Measurements from ENCODE around the gene ARHGEF12. TPM values are rescaled to one million over a fixed set of nuclear protein-coding genes. Genes with fewer than 3 reads are reported as not detected.

The ARHGEF12 gene
- total and polyA plus RNA-seq, 8 donors: 13.8 to 74.7 (median 38.4) TPM

GRCh38 chr11:120525261-120526171, 189.3 kb downstream of the ARHGEF12 start:
- H3K27ac ChIP-seq: no peak overlapping the region
- H3K36me3 ChIP-seq: no peaks in the 10 kb centered on the region
- H3K4me3 ChIP-seq: no peak overlapping the region
- FAIRE-seq (no peak), ATAC-seq (no peak), DNase-seq (peak in 1 of 6 donors; percentile 31)
- no peaks in the 10 kb centered on the region for H3K9me3 ChIP-seq
- 45 to 60% methylated on average over 16 of the region's 16 CpGs for WGBS, 2 donors
- intact Hi-C loops (cut with DNase I): no loop called here
- no peaks in the 10 kb centered on the region for H3K4me1 ChIP-seq
- H3K27me3 ChIP-seq: no peaks in the 10 kb centered on the region
- TF ChIP-seq CTCF (IDR thresholded peaks at IDR 0.05): no peak

- ATAC-seq: no peak
These were observed 190.0 kb downstream of the ARHGEF12 start for GRCh38 chr11:120526241-120526640.

GRCh38 chr11:120527111-120527761, 191.0 kb downstream of the ARHGEF12 start:
- Histone ChIP-seq H3K4me3 (no peak overlapping the region), H3K4me1 (no peaks in the 10 kb centered on the region), H3K27me3 (no peaks in the 10 kb centered on the region), H3K9me3 (no peaks in the 10 kb centered on the region), H3K27ac (no peak overlapping the region), H3K36me3 (no peaks in the 10 kb centered on the region)
- 44 to 46% methylated on average over 16 of the region's 16 CpGs for WGBS, 2 donors
- intact Hi-C loops (cut with DNase I): no loop called here
- DNase-seq (no peak), ATAC-seq (no peak), FAIRE-seq (no peak)
- no peak for TF ChIP-seq CTCF (IDR thresholded peaks at IDR 0.05)

More at GRCh38 chr11:120526241-120526640, 190.0 kb downstream of the ARHGEF12 start:
- WGBS, 2 donors: 86 to 91% methylated on average over 10 of the region's 10 CpGs
- Histone ChIP-seq H3K27ac (no peak overlapping the region), H3K36me3 (no peaks in the 10 kb centered on the region), H3K4me3 (no peak overlapping the region), H3K4me1 (no peaks in the 10 kb centered on the region), H3K27me3 (no peaks in the 10 kb centered on the region), H3K9me3 (no peaks in the 10 kb centered on the region)
- FAIRE-seq: no peak
- no peak for TF ChIP-seq CTCF (IDR thresholded peaks at IDR 0.05)
- intact Hi-C loops (cut with DNase I): no loop called here
- peak in 1 of 6 donors; percentile 19 for DNase-seq

- FAIRE-seq: no peak
- no peak overlapping the region for H3K27ac ChIP-seq
- WGBS, 2 donors: 69 to 85% methylated on average over 4 of the region's 4 CpGs
- no peaks in the 10 kb centered on the region for H3K9me3 ChIP-seq
- intact Hi-C loops (cut with DNase I): no loop called here
- H3K4me3 ChIP-seq: no peak overlapping the region
- no peak for DNase-seq
- no peak for TF ChIP-seq CTCF (IDR thresholded peaks at IDR 0.05)
- H3K4me1 ChIP-seq: no peaks in the 10 kb centered on the region
- ATAC-seq: no peak
- no peaks in the 10 kb centered on the region for H3K27me3 ChIP-seq
- H3K36me3 ChIP-seq: no peaks in the 10 kb centered on the region
These were observed 192.5 kb downstream of the ARHGEF12 start for GRCh38 chr11:120528749-120529148.

All from pancreas (tissue), 10 donors.